ENCODE measurements around the gene AP1AR.

AP1AR gene

DNA sequence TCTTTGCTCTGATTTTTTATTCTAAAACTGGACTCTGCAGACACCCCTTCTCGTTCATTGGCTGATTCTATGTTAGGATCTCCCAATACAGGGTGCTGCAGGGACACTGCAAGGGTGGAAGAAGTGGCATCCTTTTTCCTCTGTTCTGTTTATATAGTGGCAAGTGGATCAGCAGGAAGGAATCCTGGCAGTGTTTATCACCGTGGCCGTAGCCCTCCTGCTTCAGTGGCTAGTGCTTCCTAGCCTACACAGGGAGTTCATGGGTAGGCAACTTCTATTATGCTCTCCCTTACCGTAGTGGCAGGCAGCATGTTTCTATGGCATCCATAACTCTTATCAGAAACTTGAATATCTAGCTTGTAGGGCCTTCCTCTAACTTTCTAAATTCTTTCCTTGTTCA is 6.4 kb upstream of the AP1AR start:
- no peak for DNase-seq

DNA sequence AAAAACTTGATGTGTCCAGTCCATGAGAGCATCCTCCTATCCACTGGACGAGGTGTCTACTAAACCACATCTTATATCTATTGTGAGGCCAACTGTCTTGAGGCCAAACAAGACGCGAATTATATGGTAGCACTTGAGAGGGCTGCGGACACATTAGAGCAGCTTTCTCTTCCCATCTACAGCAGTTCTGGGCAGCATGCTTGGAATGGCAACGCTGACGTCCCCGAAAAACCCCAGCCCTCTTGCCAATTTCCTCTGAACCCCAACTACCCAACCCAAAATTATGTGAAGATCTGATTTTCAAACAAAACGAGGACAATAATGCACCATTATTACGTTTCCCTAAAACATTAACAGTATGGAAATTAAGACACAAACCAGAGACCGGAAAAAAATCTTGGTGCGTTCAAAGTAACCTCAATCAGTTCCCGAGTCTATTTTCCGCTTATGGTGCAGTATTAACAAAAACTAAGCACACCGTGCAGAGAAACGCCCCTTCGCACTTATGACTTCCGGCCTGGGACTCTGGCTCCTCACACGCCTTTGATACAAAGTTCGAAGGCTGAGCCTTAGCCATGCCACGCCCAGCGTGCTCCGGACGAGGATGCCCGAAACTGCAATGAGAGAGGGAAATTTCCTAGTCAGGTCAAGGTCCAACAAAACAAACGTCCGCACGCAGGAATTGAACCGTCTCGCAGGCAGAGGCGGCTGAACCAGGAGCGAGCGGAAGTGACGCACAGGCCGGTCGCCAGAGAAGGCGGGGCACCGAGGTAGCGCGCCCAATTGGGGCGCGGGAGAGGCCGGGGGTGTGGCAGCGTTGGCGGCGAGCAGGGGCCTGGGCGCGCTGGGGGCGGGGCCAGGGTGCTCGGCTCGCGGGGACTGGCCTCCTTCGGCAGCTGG is 458 bp upstream of the AP1AR start:
- peak; percentile 99 for DNase-seq

DNA sequence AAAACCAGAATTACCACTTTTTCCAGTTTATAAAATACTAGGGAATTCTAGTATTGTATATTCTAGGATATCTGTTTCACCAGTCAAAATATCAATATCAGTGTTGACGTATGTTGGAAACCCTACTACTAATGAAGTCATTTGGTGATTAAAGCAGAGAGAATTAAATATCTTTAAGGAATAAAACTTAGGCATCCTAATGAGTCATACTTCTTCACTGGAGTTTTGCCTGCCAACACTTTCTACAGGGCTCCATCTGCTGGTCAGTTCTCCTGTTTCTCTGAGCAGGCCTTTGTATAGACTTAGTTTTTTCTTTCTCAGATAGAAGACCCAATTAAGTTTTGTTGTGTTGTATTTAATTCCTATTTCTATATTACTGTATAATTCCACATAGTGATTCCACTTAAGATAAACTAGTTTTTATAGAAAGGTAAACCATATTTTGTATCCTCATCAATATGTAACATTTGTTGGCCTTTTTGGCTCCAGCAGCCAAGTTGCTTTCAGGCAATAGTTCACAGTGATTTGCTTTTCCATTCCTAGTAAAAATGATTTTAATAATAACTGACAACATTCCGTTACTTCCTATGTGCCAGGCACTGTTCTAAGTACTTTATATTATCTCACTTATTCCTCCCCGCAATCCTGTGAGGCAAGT is 3.5 kb downstream of the AP1AR start:
- DNase-seq: peak; percentile 73

DNA sequence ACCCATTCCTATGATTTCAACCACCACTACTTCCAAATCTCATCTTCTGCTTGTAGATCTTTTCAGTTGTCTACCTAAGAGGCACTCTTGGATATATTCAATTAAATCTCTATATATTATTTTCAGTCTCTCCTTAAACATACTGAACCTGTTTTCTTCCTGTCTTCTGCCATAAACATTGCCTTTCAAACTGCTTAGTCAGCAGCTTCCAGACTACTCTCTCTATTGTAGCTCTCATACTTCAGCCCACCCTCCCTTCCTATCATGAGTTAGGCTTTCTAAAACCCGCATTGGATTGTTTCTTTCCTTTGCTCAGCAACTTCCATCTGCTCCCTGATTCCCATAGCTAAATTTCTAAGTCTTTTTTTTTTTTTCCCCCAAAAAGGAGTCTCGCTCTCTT is 4.5 kb downstream of the AP1AR start:
- no peak for DNase-seq

DNA sequence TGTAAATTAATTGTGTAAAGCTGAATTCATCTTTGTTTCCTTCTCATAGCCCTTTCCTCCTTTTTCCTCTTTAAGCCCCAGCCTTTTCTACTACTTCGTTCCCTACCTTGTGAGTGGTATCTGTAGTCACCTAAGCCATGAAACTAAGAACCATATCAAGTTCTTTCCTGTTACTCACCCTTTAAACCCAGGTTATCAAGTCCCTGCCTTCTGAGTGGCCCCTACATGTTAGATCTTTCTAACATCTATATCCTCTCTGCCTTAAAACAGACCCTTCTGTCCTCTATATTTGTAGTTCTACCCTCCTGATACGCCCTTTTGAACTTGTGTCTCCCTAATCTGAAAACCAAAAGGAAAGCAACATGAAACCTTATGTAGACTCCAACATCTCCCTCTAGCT is 7.2 kb downstream of the AP1AR start:
- DNase-seq: no peak

DNA sequence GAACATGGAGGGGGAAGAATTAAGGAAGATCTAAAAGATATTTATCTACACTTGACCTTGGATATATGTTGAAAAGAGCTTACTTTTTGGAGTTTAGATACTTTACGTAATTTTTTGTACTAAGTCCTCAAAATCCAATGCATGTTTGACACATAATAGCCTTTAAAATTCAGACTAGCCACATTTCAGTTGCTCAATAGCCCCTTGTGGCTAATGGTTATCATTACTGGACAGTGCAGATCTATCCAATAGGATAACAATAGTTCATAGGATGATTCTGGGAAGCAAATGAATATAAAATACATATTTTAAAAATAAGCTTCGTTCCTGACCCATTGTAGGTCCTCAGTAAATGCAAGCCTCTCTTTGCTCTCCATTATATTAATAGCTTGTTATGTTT is 13.8 kb downstream of the AP1AR start:
- DNase-seq: no peak

DNA sequence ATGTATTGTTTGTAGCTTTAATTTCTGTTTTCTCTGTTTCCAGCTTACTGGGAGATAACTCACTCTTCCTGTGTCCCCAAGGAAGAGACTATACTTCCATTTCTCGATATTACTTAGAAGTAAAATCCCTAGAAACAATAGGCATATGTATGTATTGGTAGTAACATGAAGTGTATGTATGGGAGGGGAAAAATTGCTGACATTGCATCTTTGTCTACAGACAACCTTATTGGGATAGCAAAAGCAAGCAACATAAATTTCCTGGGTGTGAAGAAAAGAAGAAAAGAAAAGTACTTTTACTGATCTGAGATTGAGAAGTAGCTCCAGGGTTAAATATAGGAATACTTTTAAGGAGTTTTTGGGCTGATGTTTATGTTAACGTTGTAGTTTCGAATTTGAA is 15.4 kb downstream of the AP1AR start:
- DNase-seq: no peak

DNA sequence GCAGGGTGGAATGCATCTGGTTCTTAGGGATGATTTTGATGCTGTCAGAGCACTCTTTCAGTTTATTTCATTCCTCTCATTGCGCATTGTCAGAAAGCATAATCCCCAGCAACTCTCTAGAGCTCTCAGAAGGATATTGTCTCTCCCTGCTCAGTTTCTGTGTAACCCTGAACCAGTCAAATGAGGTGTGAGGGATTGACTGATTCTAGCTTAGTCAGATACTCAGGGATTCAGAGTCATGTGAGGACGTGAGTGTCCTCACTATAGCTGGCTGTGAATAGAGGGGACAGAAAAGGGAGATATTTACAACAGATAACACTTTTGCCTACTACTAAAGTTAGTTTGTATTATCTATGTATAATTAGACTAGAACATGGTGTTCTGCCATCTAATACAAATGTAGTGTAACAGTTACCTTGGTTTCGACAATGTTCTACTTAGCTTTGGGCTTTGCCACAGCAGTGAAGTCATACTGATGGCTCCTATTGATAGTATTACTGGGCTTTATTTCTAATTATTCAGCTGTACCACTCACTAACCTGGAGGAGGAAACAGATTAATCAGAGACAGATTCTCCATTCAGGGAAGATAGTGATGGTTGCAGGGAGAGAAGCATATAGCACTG is 19.5 kb downstream of the AP1AR start:
- no peak for DNase-seq

DNA sequence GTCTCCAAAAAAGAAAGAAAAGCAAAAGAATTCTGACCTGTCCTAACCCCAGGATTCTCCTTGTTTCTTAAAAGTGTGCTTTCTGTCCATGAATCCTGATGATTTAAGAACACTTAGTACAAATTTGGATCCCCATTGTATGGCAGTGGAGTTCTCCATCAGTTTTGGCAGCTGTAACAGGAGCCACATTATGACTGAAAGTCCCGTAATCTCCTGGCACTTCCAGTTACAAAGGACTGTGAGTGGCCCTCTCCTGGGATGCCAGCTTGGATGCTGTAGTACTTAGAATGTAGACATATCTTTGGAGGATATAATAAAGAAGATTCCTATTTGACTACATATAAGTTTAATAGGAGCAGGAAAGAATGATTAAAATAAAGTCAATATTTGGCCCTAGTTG is 20.6 kb downstream of the AP1AR start:
- no peak for DNase-seq

DNA sequence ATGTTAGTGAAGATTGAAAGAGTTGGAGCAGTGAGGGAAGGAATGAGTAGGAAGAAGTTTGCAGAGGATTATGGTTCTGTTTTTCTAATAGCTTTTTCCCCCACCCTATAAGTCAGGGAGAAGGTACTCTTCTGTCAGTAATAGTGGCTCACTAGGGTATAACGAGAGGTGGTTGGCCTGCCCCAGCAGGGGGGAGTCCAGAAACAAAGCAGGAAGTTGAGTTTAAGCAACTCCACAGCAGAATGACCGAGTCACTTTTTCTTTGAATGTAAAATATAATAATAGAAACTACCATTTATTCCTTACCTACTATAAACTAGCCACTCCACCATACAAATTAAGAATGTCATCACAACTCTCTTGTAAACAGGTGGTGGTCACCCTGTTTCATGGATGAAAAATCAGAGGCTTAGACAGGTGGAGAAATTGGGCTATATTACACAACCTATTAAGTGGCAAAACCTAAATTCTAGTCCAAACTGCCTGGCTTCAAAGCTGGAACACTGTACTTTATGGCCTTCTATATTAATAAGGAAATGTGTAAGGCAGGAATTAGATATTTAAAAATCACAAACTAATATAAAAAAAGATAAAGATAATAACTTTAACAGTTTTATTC is 21.9 kb downstream of the AP1AR start:
- no peak for DNase-seq

DNA sequence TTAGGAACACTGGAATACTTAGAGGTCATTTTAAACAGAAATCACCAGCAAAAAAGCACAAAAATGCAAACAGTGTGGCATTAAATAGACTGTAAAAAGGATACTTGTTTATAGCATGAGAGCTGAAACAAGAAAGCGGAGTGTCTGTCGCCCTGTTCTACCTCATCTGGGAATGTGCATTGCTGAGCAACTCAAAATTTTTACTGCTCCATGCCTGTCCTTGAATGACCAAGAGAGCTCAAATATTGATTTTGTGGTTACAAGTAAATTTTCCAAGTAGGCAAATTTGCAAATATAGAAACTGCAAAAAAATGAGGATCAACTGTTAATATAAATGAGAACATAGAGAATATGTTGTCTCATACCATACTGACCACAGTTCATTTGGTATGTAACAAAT is 25.5 kb downstream of the AP1AR start:
- DNase-seq: no peak

DNA sequence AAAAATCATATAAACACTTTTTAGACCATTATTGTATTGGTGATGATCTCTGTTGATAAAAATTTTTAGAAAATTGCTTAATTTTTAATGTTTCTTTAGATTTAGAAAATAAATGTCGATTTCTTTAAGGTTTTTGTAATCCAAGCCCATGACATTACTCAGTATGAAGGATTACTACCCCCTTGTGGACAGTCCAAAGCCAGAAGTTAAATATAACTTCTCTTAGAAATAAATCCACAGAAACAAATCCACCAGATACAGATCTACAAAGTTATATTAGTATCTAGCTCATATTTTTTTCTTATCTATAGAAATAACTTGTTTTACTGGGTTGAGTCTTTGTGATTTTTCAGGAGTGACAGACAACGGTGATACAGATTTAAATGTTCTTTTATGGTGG is 35.2 kb downstream of the AP1AR start:
- DNase-seq: no peak

DNA sequence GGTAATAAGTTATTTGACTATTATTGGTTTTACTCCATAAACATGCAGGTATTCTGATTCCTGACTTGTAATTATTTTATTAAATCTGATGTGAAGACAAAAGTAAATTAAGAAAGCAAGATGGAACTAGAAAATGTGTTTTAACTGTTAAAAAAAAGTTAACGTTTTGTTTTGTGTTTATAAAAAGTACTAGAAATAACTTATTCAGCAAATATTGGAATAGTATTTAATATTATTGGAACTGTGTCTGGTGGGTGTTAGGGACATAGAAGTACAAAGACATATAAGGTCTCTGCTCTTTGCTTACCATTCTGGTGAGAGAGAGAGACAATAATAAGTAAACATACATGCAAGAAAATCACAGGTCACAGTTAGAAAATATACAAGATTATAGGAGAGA is 38.5 kb downstream of the AP1AR start:
- DNase-seq: no peak

DNA sequence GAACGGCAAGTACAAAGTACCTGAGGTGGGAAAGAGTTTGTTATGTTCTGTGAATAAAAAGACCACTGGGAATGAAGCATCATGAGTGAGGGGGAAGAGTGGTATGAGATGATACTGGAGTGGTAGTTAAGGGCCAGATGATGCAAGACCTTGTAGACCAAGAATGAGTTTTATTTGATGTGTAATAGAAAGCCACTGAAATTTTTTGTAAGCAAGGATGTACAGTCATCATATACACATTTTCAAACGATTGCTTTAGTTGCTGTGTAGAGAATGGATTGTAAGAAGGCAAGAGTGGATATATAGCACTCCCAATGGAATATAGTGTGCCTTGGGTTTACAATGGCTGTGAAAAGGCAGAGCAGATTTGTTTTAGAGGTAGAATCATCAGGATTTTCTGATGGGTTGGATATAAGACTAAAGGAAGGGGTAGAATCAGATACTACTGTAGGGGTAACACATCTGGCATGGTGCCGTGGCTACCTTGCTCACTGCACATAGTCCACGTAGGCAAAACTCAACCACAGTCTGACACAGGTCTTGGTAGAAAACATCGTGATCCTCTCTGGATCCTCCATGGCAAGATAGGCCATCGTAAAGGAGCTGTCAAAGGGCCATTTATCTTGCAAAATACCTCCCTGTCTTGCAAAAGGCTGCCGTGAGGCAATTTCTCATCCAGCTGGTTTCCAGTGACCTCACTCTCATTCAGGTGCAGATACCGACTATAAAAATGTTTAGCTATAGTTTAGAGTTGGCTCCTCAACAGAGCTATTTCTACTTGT is 39.2 kb downstream of the AP1AR start:
- DNase-seq: no peak

DNA sequence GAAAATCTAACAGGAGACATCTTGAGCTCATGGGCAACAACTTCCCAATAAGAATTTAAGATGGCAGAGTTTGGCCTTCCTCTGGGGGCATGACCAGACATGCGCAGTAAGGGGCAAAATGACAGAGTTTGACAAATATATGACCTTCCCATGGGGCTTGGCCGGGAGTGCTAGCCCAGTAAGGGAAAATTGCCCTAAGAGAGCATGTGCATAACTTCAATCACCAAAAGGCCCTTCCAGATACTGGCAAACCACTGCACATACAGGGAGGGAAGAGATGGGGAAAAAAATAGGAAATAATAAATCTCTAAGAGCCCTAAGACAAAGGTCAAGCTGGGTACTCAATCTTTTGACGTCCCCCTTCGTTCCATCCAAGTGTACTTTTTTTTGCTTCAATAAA is 40.7 kb downstream of the AP1AR start:
- no peak for DNase-seq

DNA sequence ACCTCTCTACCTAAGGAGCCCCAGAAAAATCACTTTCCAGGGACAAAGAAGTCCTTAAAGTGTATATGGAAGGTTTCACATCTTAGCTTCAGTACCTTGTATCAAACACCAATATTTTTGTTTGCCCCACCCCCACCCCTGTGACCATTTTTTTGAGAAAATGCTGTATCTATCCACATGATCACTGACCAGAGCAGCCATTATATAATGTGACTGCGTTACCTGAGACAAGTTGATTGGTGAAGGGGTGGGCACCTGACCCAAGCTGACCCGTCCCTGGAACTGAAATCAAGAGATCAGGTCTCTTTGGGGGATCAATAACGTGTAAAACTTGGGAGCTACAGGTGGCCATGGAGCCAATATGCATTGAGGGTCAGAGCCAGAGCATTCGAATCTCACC is 43.4 kb downstream of the AP1AR start:
- DNase-seq: no peak

DNA sequence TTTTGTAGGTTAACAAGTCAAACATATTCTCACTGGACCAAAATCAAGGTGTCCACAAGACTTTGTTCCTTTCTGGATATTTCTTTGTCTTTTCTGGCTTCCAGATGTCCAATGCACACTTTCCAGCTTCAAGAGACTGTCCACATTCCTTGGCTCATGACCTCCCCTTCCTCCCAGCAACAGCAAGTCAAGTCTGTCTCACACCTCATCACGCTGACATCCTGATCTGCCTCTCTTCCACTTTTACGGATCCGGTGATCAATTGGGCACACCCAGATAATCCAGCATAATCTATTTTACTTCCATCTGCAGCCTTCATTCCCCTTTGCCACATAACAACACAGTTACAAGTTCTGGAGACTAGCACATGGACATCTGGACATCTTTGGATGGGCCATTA is 44.5 kb downstream of the AP1AR start:
- DNase-seq: no peak

DNA sequence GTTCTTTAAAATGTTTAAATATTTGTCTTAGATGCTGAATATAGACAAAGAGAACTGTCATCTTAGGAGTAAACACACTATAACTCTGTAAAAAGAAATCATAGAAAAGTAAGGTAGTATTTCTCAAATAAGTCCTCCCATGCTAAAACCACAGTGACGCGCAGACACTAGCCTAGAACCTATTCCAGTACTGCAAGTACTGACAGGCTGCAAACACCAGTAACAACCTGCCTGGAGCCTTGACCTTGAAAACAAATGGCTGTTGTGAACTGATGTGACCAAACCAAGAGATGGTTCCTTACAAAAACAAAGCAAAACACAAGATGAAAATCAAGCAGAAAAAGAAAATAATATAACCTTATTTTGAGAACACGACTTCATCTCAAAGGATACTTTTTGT is 45.6 kb downstream of the AP1AR start:
- no peak for DNase-seq

DNA sequence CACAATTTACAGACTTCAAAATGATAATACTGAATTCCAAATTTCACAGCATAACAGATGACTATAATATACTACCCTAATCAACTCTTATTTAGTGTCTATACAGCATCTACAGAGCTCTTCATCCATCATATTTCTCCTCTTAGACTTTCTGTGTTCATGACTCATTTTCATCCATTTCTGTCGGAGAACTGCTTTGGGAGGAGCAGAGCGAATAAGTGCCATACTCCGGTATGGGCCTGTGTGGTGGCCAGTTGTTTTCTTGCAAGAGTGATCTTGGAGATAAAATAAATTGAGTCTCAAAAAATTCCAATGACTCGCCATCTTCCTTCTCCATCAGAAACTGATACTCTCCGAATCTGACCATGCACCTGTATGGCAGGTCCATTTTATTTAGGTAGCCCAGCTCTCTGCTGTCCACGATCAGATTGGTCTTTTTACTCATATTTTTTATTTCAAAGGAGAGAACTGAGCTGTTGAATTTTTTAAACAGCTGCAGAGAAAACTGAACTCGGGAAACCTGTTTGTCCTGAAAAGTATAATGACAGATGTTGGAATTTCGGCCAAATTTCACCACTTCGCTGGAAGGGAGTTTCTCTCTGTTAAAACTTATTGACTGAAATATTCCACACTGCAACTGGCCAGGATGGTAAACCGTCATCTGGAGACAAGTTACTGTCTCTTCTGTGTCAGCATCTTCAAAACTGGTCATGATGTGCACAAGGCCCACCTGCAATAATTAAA is 46.3 kb downstream of the AP1AR start:
- DNase-seq: no peak

DNA sequence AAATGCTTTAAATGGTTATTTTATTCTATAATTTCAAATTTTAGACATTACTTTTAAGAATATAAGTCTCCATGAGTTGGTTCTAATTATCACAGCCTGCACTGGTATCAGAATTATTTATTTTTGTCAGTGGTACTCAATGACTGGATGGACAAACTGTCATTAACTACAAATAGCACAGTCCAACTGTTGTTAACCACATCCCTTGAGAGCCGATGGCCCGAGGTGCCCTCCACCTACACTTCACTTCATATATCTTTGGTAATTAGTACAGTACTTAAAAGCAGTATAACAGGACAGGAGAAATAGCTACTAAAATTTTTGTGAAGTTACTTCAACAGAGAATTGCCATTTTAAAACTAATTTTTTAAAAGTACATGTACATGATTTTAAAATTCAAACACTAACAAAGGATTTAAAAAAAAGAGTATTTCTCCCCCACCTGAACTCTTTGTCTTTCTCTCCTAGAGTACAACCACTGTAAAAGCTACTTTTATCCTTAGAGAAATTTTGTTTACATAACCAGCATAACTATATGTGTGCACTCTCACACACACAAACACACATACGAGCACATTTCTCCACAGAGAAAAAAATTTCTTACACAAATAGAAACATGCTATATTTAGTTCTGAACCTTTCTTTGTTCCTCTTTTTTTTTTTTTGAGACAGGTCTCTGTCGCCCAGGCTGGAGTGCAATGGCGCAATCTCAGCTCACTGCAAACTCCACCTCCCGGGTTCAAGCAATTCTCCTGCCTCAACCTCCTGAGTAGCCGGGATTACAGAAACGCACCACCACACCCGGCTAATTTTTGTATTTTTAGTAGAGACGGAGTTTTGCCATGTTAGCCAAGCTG is 47.7 kb downstream of the AP1AR start:
- DNase-seq: no peak

DNA sequence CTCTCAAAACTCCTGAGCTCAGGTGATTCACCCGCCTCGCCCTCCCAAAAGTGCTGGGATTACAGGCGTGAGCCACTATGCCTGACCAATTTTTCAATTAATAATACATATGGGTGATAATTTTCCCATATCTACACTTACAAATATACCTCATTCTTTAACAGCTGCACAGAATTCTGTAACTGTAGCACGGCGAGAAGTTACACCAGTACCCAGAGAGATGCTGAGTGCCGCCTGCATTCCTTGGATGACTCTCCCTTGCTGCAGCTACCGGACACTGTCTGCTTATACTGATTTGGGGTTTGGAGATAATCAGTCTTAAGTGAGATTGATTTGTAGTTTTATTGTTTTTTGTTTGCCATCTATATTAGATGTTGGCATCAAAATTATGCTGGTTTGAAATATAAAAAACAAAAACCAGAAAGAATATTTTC is 48.3 kb downstream of the AP1AR start:
- DNase-seq: no peak
